ENCODE measurements around the gene TMC8. TPM values are rescaled to one million over a fixed set of nuclear protein-coding genes. Genes with fewer than 3 reads are reported as not detected.
"Not testable (repeated sequence)": the region's sequence is repeated elsewhere in the genome, so short reads cannot be mapped to it uniquely, and the experiment has no call there.

The TMC8 gene
- total RNA-seq, 1 donor from 2014 or later, result 0.13 TPM

GRCh38 chr17:78110363-78111015 lies 20.1 kb upstream of the TMC8 start:
- DNase-seq (ENCODE audit: low read depth in 2 of 2), result no peak

- DNase-seq (ENCODE audit: low read depth in 2 of 2), result no peak
Observed at GRCh38 chr17:78111016-78111726, 19.4 kb upstream of the TMC8 start.

- DNase-seq (ENCODE audit: low read depth in 2 of 2), result no peak
Observed at GRCh38 chr17:78111727-78112517, 18.6 kb upstream of the TMC8 start.

- DNase-seq (ENCODE audit: low read depth in 2 of 2), result peak in 1 of 2 donors; percentile 52
Observed at GRCh38 chr17:78112518-78113471, 17.8 kb upstream of the TMC8 start.

- no peak for DNase-seq (ENCODE audit: low read depth in 2 of 2)
Observed at GRCh38 chr17:78113804-78114785, 16.5 kb upstream of the TMC8 start.

- no peak for DNase-seq (ENCODE audit: low read depth in 2 of 2)
Observed at GRCh38 chr17:78114831-78115723, 15.5 kb upstream of the TMC8 start.

GRCh38 chr17:78115803-78116202 lies 14.8 kb upstream of the TMC8 start:
- not testable (repeated sequence) for DNase-seq (ENCODE audit: low read depth in 2 of 2)

- no peak for DNase-seq (ENCODE audit: low read depth in 2 of 2)
Observed at GRCh38 chr17:78116411-78116810, 14.2 kb upstream of the TMC8 start.

GRCh38 chr17:78117027-78117981 lies 13.3 kb upstream of the TMC8 start:
- DNase-seq (ENCODE audit: low read depth in 2 of 2), result no peak

- DNase-seq (ENCODE audit: low read depth in 2 of 2), result no peak
Observed at GRCh38 chr17:78118801-78119241, 11.8 kb upstream of the TMC8 start.

- no peak for DNase-seq (ENCODE audit: low read depth in 2 of 2)
Observed at GRCh38 chr17:78120537-78120936, 10.0 kb upstream of the TMC8 start.

- DNase-seq (ENCODE audit: low read depth in 2 of 2), result no peak
Observed at GRCh38 chr17:78120971-78121800, 9.4 kb upstream of the TMC8 start.

- DNase-seq (ENCODE audit: low read depth in 2 of 2), result no peak
Observed at GRCh38 chr17:78121801-78122215, 8.8 kb upstream of the TMC8 start.

GRCh38 chr17:78122216-78122930 lies 8.2 kb upstream of the TMC8 start:
- DNase-seq (ENCODE audit: low read depth in 2 of 2), result no peak

- no peak for DNase-seq (ENCODE audit: low read depth in 2 of 2)
Observed at GRCh38 chr17:78122931-78123249, 7.7 kb upstream of the TMC8 start.

- no peak for DNase-seq (ENCODE audit: low read depth in 2 of 2)
Observed at GRCh38 chr17:78123258-78123929, 7.2 kb upstream of the TMC8 start.
